Fibroblast of villous mesenchyme (primary cell): ENCODE results near the gene ZDHHC17. TPM values are rescaled to one million over a fixed set of nuclear protein-coding genes. Genes with fewer than 3 reads are reported as not detected.

Source experiments
- DNase-seq: peaks from one replicate; pipeline ENCODE4 v3.0.0-alpha.2; 2010; ENCODE audit warnings: low read depth
- H3K4me3 ChIP-seq: 2 replicates; pipeline ENCODE4 v1.5.1; 2011; ENCODE audit warnings: low read depth, mild to moderate bottlenecking, low read length
- CTCF ChIP-seq: IDR thresholded peaks from 2 replicates; pipeline ENCODE4 v1.5.1; 2012; ENCODE audit warnings: low read depth, mild to moderate bottlenecking, low read length; ENCODE audit not compliant: insufficient read depth
- total RNA-seq: library from RNA; depleted of rRNA; stranded (reverse); fragments of >200 nt; gene quantifications from 2 replicates; pipeline ENCODE4 v1.2.3, GENCODE V29; 2012

ZDHHC17 gene
- total RNA-seq, 1 donor: 73.0 TPM

DNA sequence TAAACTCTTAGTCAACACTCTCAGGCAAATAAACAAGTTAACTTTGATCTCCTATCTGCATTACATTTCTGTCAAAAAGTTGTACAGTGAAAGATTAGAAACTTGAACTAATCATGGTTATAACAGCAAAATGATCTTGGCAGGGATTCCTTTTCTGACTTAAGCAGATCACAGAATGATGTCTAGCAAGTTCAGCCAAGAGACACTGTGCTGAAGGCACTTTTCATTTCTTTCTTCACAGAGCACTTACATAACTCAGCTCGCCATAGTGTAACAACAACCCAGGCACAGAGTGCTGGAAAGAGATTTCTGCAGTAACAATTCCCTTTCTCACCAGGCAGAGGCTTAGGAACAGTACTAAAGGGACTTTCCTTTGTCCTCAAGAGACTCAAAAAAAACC is 134.5 kb downstream of the ZDHHC17 start:
- TF ChIP-seq CTCF: no peak
- H3K4me3 ChIP-seq: no peak overlapping the region
- peak; percentile 10 for DNase-seq

- DNase-seq: no peak
- TF ChIP-seq CTCF: no peak
- H3K4me3 ChIP-seq: no peak overlapping the region
Observed at GRCh38 chr12:76899522-76899921, 135.6 kb downstream of the ZDHHC17 start.

GRCh38 chr12:76901628-76902380 is 137.9 kb downstream of the ZDHHC17 start:
- no peak for DNase-seq
- TF ChIP-seq CTCF: no peak
- no peak overlapping the region for H3K4me3 ChIP-seq

Other genes starting within 250 kb of the ZDHHC17 start
- gene OSBPL8, start 204.3 kb upstream of the ZDHHC17 start, total RNA-seq: 135 and 148 TPM in 2 replicates
- 64.3 and 131 TPM in 2 replicates for gene CSRP2, start 114.9 kb downstream of the ZDHHC17 start, total RNA-seq